ENCODE data around the gene PLXNA3. TPM values are rescaled to one million over a fixed set of nuclear protein-coding genes. Genes with fewer than 3 reads are reported as not detected.

PLXNA3 gene
- 64.6 TPM for total RNA-seq
- 1 to 10 TPM in 1 of 4 donors, under 1 TPM in 3; 0.32 to 1.8 (median 0.34) TPM for polyA plus RNA-seq

DNA sequence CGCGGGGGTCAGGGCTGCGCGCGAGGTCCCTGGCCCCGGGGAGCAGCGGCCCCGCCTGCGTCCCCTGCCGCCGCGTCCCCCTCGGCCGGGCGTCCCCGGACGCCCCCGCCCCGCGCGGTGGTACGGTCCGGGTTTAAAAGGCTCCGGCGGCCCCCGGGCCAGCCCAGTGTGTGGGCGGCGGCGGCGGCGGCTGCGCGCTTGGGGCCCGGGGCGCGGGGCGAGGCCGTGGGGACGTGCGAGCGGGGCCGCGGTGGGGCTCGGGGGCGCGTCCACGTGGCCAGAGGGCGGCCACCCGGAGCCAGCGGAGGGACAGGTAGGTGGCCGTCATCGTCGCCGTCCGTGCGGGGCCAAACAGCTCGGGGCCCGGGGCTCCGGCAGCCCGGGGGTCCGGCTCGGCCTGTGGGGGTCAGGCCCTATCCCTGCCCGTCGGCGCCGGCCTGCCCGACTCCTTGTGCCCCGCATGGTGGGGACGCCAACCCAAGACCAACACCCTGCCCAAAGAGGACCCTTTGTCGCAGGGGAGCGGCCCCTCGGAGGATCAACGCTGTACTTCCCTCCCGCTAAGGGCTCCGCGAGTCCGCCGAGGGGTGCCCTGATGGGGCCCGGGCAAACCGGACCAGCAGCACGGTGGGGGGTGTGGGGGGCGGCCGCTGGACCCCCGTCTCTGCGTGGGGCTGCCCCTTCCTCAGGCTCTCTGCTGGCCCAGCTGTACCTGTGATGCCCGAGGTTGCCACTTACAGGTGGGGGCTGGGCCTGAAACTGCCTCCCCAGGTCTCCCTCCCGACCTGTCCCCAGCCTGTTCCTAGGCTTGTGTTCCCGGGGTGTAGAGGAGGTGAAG lies at the start of gene PLXNA3:
Gene PLXNA3 (plus strand): TSS at position 166 of the 838 bp plus-strand sequence. CDS start 1,903 bp downstream, outside the sequence.
- DNase-seq: peak; percentile 57 to 75 (median 61)
- peak within 1 kb of the TSS; percentile 92 to 97 (median 93) for H3K4me3 Mint-ChIP-seq
- Histone ChIP-seq H3K27me3 (ENCODE audit: control insufficient read depth, insufficient read depth, low read length) (no peaks in the 10 kb centered on the region), H3K9me3 (ENCODE audit: control insufficient read depth in 2 of 2, low read length in 2 of 2) (no peaks in the 10 kb centered on the region), H3K27ac (ENCODE audit: insufficient read depth, low read length, poor library complexity, severe bottlenecking) (peak within 1 kb of the TSS; percentile 47), H3K4me3 (ENCODE audit: low read depth, low read length) (peak within 1 kb of the TSS; percentile 68), H3K4me1 (ENCODE audit: control insufficient read depth, insufficient read depth, low read length, poor library complexity, severe bottlenecking) (peaks cover 15% of the 10 kb centered on the region), H3K36me3 (ENCODE audit: control insufficient read depth, insufficient read depth, low read length) (peaks cover 5% of the 10 kb centered on the region)
- peaks cover 4% of the 10 kb centered on the region for H3K27me3 Mint-ChIP-seq
- H3K4me1 Mint-ChIP-seq: peaks cover 3 to 25% (median 7%) of the 10 kb centered on the region in 4 donors
- peak; percentile 79 to 80 for ATAC-seq (ENCODE audit: low read depth in 2 of 2)
- no peaks in the 10 kb centered on the region for H3K36me3 Mint-ChIP-seq
- peak within 1 kb of the TSS; percentile 84 to 99 (median 94) for H3K27ac Mint-ChIP-seq
- H3K9me3 Mint-ChIP-seq: no peaks in the 10 kb centered on the region

DNA sequence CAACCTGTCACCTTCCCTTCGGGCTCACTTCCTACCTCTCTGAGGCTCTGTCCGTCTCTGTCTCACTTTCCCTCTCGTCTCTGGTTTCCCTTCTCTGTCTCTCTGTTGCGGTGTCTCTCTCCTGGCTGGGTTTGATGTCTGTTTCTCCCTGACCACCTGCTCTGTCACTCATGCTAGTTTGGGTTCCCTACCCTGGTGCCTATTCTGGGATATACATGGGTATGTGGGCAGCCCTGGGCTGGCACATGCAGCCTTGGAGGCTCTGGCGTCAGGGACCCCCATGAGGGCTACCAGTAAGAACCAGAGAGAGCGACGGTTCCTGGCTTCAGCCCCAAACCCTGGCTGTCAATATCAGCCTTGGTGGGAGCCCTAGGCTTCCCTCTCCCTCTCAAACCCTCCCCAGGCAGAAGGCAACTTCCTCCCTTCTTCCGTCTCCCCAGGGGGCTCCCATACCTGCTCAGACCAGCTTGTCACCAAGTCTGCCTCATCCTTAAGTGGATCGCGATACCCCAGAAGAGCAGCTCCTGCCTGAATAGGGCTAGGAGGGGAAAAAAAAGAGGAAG lies 49.3 kb upstream of the PLXNA3 start:
- no peak overlapping the region for H3K4me3 ChIP-seq (ENCODE audit: low read depth, low read length)
- DNase-seq (no peak), ATAC-seq (ENCODE audit: low read depth in 2 of 2) (no peak)
- Mint-ChIP-seq H3K36me3 (no peaks in the 10 kb centered on the region), H3K4me1 (peaks cover 3 to 19% (median 8%) of the 10 kb centered on the region in 4 donors), H3K9me3 (peaks cover 0 to 1% (median 0%) of the 10 kb centered on the region in 7 donors), H3K27me3 (no peaks in the 10 kb centered on the region), H3K27ac (peak overlapping the region; percentile 39 to 66 (median 59)), H3K4me3 (peak overlapping the region; percentile 38 to 72 (median 60))
- H3K9me3 ChIP-seq (ENCODE audit: control insufficient read depth in 2 of 2, low read length in 2 of 2): no peaks in the 10 kb centered on the region
- H3K4me1 ChIP-seq (ENCODE audit: control insufficient read depth, insufficient read depth, low read length, poor library complexity, severe bottlenecking): peaks cover 16% of the 10 kb centered on the region
- no peak overlapping the region for H3K27ac ChIP-seq (ENCODE audit: insufficient read depth, low read length, poor library complexity, severe bottlenecking)
- H3K36me3 ChIP-seq (ENCODE audit: control insufficient read depth, insufficient read depth, low read length): peaks cover 2% of the 10 kb centered on the region
- H3K27me3 ChIP-seq (ENCODE audit: control insufficient read depth, insufficient read depth, low read length): no peaks in the 10 kb centered on the region

DNA sequence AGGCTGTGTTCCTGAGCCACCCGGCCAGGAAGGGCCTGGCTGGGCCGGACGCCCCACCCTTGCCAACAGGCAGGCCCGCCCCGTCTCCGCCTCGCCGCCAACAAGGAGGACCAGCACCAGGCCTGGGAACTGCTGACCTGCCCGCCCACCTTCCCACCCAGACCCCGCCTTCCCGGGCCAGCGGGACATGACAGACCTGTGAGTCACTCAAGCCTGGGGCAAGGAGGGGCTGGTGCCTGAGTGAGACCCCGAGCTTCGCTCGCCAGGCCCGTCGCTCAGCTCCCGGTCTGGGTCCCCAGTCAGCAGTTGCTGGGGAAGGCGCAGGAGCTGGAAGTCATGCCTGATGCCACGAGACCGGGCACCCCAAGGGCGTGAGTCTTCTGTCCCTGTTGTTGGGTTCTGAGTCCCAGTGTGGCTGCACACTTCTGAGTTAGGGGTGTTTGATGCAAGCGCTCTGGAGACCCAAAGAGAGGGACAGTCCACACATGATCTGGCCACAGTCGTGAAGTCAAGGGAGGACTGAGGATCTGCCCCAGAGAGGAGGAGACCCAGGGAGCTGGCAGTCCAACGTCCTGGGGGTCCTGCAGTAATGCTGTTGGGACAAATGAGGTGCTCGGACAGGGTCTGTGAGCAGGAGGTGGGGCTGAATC lies 48.7 kb upstream of the PLXNA3 start, which contains the start of gene DNASE1L1:
Gene DNASE1L1 (minus strand): TSS at position 33 of the 650 bp plus-strand sequence. CDS start 3,686 bp downstream, outside the sequence.
- H3K9me3 Mint-ChIP-seq: peaks cover 0 to 1% (median 0%) of the 10 kb centered on the region in 7 donors
- Histone ChIP-seq H3K9me3 (ENCODE audit: control insufficient read depth in 2 of 2, low read length in 2 of 2) (no peaks in the 10 kb centered on the region), H3K27ac (ENCODE audit: insufficient read depth, low read length, poor library complexity, severe bottlenecking) (no peak within 1 kb of the TSS), H3K4me3 (ENCODE audit: low read depth, low read length) (no peak within 1 kb of the TSS), H3K36me3 (ENCODE audit: control insufficient read depth, insufficient read depth, low read length) (peaks cover 3% of the 10 kb centered on the region), H3K27me3 (ENCODE audit: control insufficient read depth, insufficient read depth, low read length) (no peaks in the 10 kb centered on the region), H3K4me1 (ENCODE audit: control insufficient read depth, insufficient read depth, low read length, poor library complexity, severe bottlenecking) (peaks cover 16% of the 10 kb centered on the region)
- peaks cover 3 to 19% (median 8%) of the 10 kb centered on the region in 4 donors for H3K4me1 Mint-ChIP-seq
- DNase-seq (no peak), ATAC-seq (ENCODE audit: low read depth in 2 of 2) (peak in 1 of 2 donors; percentile 17)
- peak within 1 kb of the TSS; percentile 56 to 88 (median 59) for H3K27ac Mint-ChIP-seq
- H3K27me3 Mint-ChIP-seq: no peaks in the 10 kb centered on the region
- H3K36me3 Mint-ChIP-seq: no peaks in the 10 kb centered on the region
- peak within 1 kb of the TSS; percentile 38 to 72 (median 60) for H3K4me3 Mint-ChIP-seq

DNA sequence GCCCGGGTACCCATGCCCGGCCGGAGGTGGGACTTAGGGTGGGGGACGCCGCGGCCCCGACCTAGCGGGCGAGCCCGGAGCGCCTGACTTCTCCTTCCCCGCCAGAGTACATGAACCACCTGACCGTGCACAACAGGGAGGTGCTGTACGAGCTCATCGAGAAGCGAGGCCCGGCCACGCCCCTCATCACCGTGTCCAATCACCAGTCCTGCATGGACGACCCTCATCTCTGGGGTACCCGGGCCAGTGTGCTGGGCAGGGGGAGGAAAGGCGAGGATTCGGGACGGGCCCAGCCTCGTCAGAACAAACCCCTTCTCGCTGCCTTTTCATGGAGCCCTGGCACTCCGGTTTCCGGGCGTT lies 46.1 kb upstream of the PLXNA3 start:
- no peaks in the 10 kb centered on the region for H3K27me3 Mint-ChIP-seq
- peak overlapping the region; percentile 69 to 78 (median 74) for H3K27ac Mint-ChIP-seq
- H3K36me3 Mint-ChIP-seq: no peaks in the 10 kb centered on the region
- peaks cover 3 to 21% (median 8%) of the 10 kb centered on the region in 4 donors for H3K4me1 Mint-ChIP-seq
- peaks cover 0 to 3% (median 0%) of the 10 kb centered on the region in 7 donors for H3K9me3 Mint-ChIP-seq
- H3K36me3 ChIP-seq (ENCODE audit: control insufficient read depth, insufficient read depth, low read length): peaks cover 3% of the 10 kb centered on the region
- no peaks in the 10 kb centered on the region for H3K9me3 ChIP-seq (ENCODE audit: control insufficient read depth in 2 of 2, low read length in 2 of 2)
- H3K4me3 Mint-ChIP-seq: peak overlapping the region; percentile 85 to 87 (median 86)
- peak overlapping the region; percentile 76 for H3K27ac ChIP-seq (ENCODE audit: insufficient read depth, low read length, poor library complexity, severe bottlenecking)
- H3K4me1 ChIP-seq (ENCODE audit: control insufficient read depth, insufficient read depth, low read length, poor library complexity, severe bottlenecking): peaks cover 16% of the 10 kb centered on the region
- ATAC-seq (ENCODE audit: low read depth in 2 of 2) (peak; percentile 58 to 73), DNase-seq (peak in 2 of 3 donors; percentile 30 to 78)
- peak overlapping the region; percentile 53 for H3K4me3 ChIP-seq (ENCODE audit: low read depth, low read length)
- H3K27me3 ChIP-seq (ENCODE audit: control insufficient read depth, insufficient read depth, low read length): no peaks in the 10 kb centered on the region

DNA sequence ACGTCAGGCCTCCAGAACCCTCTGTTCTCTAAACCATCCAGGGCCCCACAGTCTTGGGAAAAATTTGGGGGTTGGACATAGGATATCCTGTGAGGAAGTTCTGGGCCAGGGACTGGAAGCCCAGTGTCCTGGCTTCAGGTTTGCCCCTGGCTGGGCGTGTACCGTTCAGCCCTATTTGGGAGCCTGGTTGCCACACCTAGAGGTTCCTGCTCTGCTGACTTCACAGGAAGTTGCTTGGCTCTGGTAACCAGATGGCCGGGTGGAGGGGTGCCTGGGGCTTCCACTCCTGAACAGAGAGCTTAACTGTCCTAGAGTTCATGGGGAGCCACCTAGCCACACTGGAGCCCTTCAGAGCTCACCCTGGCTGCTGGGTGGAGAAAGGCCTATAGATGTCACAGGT lies 45.6 kb upstream of the PLXNA3 start:
- Histone ChIP-seq H3K36me3 (ENCODE audit: control insufficient read depth, insufficient read depth, low read length) (peaks cover 3% of the 10 kb centered on the region), H3K4me1 (ENCODE audit: control insufficient read depth, insufficient read depth, low read length, poor library complexity, severe bottlenecking) (peaks cover 16% of the 10 kb centered on the region), H3K27me3 (ENCODE audit: control insufficient read depth, insufficient read depth, low read length) (no peaks in the 10 kb centered on the region), H3K4me3 (ENCODE audit: low read depth, low read length) (peak overlapping the region; percentile 53), H3K9me3 (ENCODE audit: control insufficient read depth in 2 of 2, low read length in 2 of 2) (no peaks in the 10 kb centered on the region), H3K27ac (ENCODE audit: insufficient read depth, low read length, poor library complexity, severe bottlenecking) (peak overlapping the region; percentile 76)
- DNase-seq: peak in 2 of 3 donors; percentile 29 to 78
- no peaks in the 10 kb centered on the region for H3K27me3 Mint-ChIP-seq
- no peaks in the 10 kb centered on the region for H3K36me3 Mint-ChIP-seq
- H3K4me3 Mint-ChIP-seq: peak overlapping the region; percentile 85 to 87 (median 86)
- ATAC-seq (ENCODE audit: low read depth in 2 of 2): peak; percentile 58 to 62
- peaks cover 3 to 21% (median 8%) of the 10 kb centered on the region in 4 donors for H3K4me1 Mint-ChIP-seq
- H3K27ac Mint-ChIP-seq: peak overlapping the region in 2 of 3 donors; percentile 78 to 83
- H3K9me3 Mint-ChIP-seq: peaks cover 0 to 3% (median 0%) of the 10 kb centered on the region in 7 donors

DNA sequence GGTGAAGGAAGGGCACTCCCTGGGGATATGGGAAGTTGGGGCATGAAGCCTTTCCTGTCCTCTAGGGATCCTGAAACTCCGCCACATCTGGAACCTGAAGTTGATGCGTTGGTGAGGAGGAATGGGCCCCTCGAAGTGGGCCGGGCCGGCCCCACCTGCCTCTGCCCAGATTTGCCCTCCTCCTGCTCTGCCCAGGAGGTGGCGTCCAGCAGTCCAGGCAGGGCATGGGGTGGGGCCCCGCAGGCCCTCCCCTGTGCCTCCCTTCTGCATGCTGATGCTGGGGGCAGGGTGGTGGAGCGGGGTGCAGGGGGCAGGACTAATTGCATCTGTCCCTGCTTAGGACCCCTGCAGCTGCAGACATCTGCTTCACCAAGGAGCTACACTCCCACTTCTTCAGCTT lies 44.9 kb upstream of the PLXNA3 start:
- Mint-ChIP-seq H3K4me1 (peaks cover 3 to 21% (median 8%) of the 10 kb centered on the region in 4 donors), H3K4me3 (peak overlapping the region in 3 of 4 donors; percentile 85 to 87 (median 86)), H3K36me3 (no peaks in the 10 kb centered on the region), H3K9me3 (peaks cover 0 to 3% (median 0%) of the 10 kb centered on the region in 7 donors), H3K27me3 (no peaks in the 10 kb centered on the region), H3K27ac (peak overlapping the region in 2 of 3 donors; percentile 83 to 84)
- H3K4me3 ChIP-seq (ENCODE audit: low read depth, low read length): no peak overlapping the region
- DNase-seq (no peak), ATAC-seq (ENCODE audit: low read depth in 2 of 2) (no peak)
- H3K36me3 ChIP-seq (ENCODE audit: control insufficient read depth, insufficient read depth, low read length): peaks cover 3% of the 10 kb centered on the region
- peaks cover 16% of the 10 kb centered on the region for H3K4me1 ChIP-seq (ENCODE audit: control insufficient read depth, insufficient read depth, low read length, poor library complexity, severe bottlenecking)
- peak overlapping the region; percentile 76 for H3K27ac ChIP-seq (ENCODE audit: insufficient read depth, low read length, poor library complexity, severe bottlenecking)
- H3K27me3 ChIP-seq (ENCODE audit: control insufficient read depth, insufficient read depth, low read length): no peaks in the 10 kb centered on the region
- no peaks in the 10 kb centered on the region for H3K9me3 ChIP-seq (ENCODE audit: control insufficient read depth in 2 of 2, low read length in 2 of 2)

DNA sequence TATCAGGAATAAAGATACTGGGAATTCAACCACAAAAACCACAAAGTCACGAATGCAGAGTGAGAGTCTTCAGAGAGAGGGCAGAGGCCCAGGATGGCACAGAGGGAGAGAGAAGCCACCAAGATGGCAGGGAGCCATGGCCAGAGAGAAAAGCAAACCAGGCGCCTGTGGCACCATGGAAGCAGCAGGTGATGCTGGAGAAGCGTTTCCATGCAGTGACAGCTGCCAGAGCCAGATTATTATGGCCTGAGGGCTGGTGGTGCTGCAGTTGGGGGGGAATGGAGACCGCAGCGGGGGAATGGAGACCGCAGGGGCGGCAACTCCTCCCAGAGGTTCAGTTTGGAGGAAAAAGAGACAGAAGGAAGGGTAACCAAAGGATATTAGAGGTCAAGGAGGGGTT lies 40.9 kb upstream of the PLXNA3 start:
- H3K36me3 Mint-ChIP-seq: no peaks in the 10 kb centered on the region
- H3K9me3 Mint-ChIP-seq: peaks cover 0 to 1% (median 0%) of the 10 kb centered on the region in 7 donors
- H3K27ac Mint-ChIP-seq: peak overlapping the region in 1 of 3 donors; percentile 73

More for the DNA sequence above, 40.9 kb upstream of the PLXNA3 start:
- Histone ChIP-seq H3K36me3 (ENCODE audit: control insufficient read depth, insufficient read depth, low read length) (peaks cover 3% of the 10 kb centered on the region), H3K27ac (ENCODE audit: insufficient read depth, low read length, poor library complexity, severe bottlenecking) (no peak overlapping the region), H3K4me1 (ENCODE audit: control insufficient read depth, insufficient read depth, low read length, poor library complexity, severe bottlenecking) (peaks cover 10% of the 10 kb centered on the region), H3K27me3 (ENCODE audit: control insufficient read depth, insufficient read depth, low read length) (no peaks in the 10 kb centered on the region), H3K4me3 (ENCODE audit: low read depth, low read length) (no peak overlapping the region), H3K9me3 (ENCODE audit: control insufficient read depth in 2 of 2, low read length in 2 of 2) (no peaks in the 10 kb centered on the region)
- Mint-ChIP-seq H3K4me1 (peaks cover 0 to 10% (median 5%) of the 10 kb centered on the region in 4 donors), H3K4me3 (no peak overlapping the region), H3K27me3 (no peaks in the 10 kb centered on the region)
- DNase-seq (no peak), ATAC-seq (ENCODE audit: low read depth in 2 of 2) (no peak)
